GM20431 (cell line): ENCODE results near the gene CCK.
"Not testable (repeated sequence)": the region's sequence is repeated elsewhere in the genome, so short reads cannot be mapped to it uniquely, and the experiment has no call there.

Experiments used
- in situ Hi-C: fragments of 300-500 bp; cut with MseI, MboI; formaldehyde crosslinking; loops from one replicate; pipeline ENCODE4 v1.15.0; 2020; ENCODE audit warnings: low sequenced_read_pairs; ENCODE audit not compliant: unreplicated experiment

CCK gene

GRCh38 chr3:42266085-42266484 lies at the start of gene CCK:
TSS of gene CCK (minus strand) at chr3:42266185. CDS start at chr3:42263630, 2,555 bp downstream.
- in situ Hi-C loops = no loop called here

GRCh38 chr3:42314411-42314810 lies 48.4 kb upstream of the CCK start:
- in situ Hi-C loops = no loop called here

- in situ Hi-C loops = no loop called here
Measured at GRCh38 chr3:42308651-42309050, 42.7 kb upstream of the CCK start.

- in situ Hi-C loops = no loop called here
Measured at GRCh38 chr3:42306499-42306898, 40.5 kb upstream of the CCK start.

- in situ Hi-C loops = no loop called here
Measured at GRCh38 chr3:42302924-42303634, 37.1 kb upstream of the CCK start.

- in situ Hi-C loops = no loop called here
Measured at GRCh38 chr3:42301446-42302175, 35.6 kb upstream of the CCK start.

GRCh38 chr3:42300778-42301177 lies 34.8 kb upstream of the CCK start:
- in situ Hi-C loops = no loop called here

- in situ Hi-C loops = no loop called here
Measured at GRCh38 chr3:42300013-42300412, 34.0 kb upstream of the CCK start.

GRCh38 chr3:42298259-42298658 lies 32.3 kb upstream of the CCK start:
- in situ Hi-C loops = no loop called here

- in situ Hi-C loops = no loop called here
Measured at GRCh38 chr3:42292009-42292408, 26.0 kb upstream of the CCK start.

- in situ Hi-C loops = no loop called here
Measured at GRCh38 chr3:42290966-42291714, 25.2 kb upstream of the CCK start.

- in situ Hi-C loops = no loop called here
Measured at GRCh38 chr3:42289026-42289425, 23.0 kb upstream of the CCK start.

- in situ Hi-C loops = no loop called here
Measured at GRCh38 chr3:42288385-42288784, 22.4 kb upstream of the CCK start.

GRCh38 chr3:42287423-42287822 lies 21.4 kb upstream of the CCK start:
- in situ Hi-C loops = not testable (repeated sequence)

GRCh38 chr3:42277676-42278075 lies 11.7 kb upstream of the CCK start:
- in situ Hi-C loops = no loop called here

- in situ Hi-C loops = no loop called here
Measured at GRCh38 chr3:42276141-42277132, 10.5 kb upstream of the CCK start.

- in situ Hi-C loops = no loop called here
Measured at GRCh38 chr3:42275217-42275616, 9.2 kb upstream of the CCK start.

- in situ Hi-C loops = no loop called here
Measured at GRCh38 chr3:42274266-42274665, 8.3 kb upstream of the CCK start.

- in situ Hi-C loops = no loop called here
Measured at GRCh38 chr3:42273361-42273760, 7.4 kb upstream of the CCK start.

- in situ Hi-C loops = no loop called here
Measured at GRCh38 chr3:42271786-42272185, 5.8 kb upstream of the CCK start.
